22Rv1 (cell line): Measurements from ENCODE around the gene DNAI2.

Experiments used
- ZFX ChIP-seq: fragments of 450-650 bp; IDR thresholded peaks from 2 replicates; pipeline ENCODE4 v1.6.1; 2017; ENCODE audit warnings: antibody characterized with exemption, borderline replicate concordance
- TF ChIP-seq, protein P1 (sequence below): fragments of 450-650 bp; IDR thresholded peaks from 2 replicates; pipeline ENCODE4 v1.5.1; 2017; ENCODE audit warnings: mild to moderate bottlenecking

DNA sequence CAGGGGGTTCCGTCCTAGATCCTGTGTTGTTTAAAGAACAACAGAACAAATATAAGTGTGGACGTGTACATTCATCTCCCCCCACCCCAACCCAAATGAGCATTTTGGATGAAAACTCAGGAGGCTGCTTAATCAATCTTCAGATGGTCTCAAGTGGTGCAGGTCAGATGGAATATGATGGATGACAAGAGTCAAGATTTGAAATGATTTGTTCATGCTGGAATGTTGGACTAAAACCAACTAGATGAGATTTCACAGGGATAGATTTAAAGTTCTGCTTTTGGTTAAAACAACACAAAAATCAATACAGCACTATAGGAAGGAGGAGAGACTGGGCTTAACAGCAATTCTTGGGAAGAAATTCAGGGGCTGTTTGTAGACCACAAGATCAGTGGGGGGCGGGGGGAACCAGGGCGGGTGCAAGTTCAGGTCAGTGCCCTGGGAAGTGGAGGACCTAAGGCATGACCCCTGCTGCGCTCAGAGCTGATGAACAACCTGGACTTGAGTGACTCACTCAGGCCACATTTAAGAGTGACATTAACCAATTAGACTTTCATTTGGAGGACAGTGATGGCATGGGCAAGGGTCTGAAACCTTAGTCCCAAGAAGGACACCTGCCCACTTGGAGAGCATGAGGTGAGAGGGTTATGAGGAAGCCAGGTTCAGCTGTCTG is 45.6 kb upstream of the DNAI2 start:
- TF ChIP-seq, protein P1, sequence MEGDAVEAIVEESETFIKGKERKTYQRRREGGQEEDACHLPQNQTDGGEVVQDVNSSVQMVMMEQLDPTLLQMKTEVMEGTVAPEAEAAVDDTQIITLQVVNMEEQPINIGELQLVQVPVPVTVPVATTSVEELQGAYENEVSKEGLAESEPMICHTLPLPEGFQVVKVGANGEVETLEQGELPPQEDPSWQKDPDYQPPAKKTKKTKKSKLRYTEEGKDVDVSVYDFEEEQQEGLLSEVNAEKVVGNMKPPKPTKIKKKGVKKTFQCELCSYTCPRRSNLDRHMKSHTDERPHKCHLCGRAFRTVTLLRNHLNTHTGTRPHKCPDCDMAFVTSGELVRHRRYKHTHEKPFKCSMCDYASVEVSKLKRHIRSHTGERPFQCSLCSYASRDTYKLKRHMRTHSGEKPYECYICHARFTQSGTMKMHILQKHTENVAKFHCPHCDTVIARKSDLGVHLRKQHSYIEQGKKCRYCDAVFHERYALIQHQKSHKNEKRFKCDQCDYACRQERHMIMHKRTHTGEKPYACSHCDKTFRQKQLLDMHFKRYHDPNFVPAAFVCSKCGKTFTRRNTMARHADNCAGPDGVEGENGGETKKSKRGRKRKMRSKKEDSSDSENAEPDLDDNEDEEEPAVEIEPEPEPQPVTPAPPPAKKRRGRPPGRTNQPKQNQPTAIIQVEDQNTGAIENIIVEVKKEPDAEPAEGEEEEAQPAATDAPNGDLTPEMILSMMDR: no peak
- TF ChIP-seq ZFX: no peak
